Measurements from ENCODE around the gene SHCBP1L.

DNA sequence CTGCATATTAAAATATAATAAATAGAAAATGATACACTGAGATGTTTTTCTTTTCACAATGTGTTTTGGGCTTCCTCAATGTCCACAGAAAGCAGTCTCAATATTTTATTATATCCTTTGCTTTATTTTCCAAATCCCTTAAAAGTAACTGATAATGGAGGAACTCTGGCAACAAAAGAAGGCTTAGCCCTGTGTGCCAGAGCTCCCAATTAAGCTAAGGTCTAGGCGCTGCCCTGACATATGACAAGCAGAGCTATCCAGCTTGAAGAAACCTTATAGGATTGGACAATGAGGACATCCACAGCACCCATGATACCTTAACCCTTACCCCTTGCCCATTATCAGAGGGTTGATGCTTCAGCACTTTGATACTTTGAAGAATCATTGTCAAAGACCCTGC, 12.9 kb upstream of the SHCBP1L start:
- TF ChIP-seq, protein P1, sequence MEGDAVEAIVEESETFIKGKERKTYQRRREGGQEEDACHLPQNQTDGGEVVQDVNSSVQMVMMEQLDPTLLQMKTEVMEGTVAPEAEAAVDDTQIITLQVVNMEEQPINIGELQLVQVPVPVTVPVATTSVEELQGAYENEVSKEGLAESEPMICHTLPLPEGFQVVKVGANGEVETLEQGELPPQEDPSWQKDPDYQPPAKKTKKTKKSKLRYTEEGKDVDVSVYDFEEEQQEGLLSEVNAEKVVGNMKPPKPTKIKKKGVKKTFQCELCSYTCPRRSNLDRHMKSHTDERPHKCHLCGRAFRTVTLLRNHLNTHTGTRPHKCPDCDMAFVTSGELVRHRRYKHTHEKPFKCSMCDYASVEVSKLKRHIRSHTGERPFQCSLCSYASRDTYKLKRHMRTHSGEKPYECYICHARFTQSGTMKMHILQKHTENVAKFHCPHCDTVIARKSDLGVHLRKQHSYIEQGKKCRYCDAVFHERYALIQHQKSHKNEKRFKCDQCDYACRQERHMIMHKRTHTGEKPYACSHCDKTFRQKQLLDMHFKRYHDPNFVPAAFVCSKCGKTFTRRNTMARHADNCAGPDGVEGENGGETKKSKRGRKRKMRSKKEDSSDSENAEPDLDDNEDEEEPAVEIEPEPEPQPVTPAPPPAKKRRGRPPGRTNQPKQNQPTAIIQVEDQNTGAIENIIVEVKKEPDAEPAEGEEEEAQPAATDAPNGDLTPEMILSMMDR (IDR thresholded peaks at IDR 0.05), result no peak
- no peak for TF ChIP-seq POLR2A (IDR thresholded peaks at IDR 0.05)
- TF ChIP-seq POLR2AphosphoS5 (IDR thresholded peaks at IDR 0.05), result no peak

Data from breast epithelium (tissue), 3 donors.